GM18505 (cell line): ENCODE results near the gene ADRM1.

Source experiments
- ATAC-seq: cut with Tn5 transposase; IDR thresholded peaks from one replicate; pipeline ENCODE4 v1.9.1; 2021; ENCODE audit not compliant: unreplicated experiment
- POLR2A ChIP-seq: IDR thresholded peaks from 4 replicates; pipeline ENCODE4 v1.6.1; 2011; ENCODE audit warnings: borderline replicate concordance; ENCODE audit not compliant: insufficient read depth, insufficient read length; ENCODE audit errors: extremely low read depth

Gene ADRM1

DNA sequence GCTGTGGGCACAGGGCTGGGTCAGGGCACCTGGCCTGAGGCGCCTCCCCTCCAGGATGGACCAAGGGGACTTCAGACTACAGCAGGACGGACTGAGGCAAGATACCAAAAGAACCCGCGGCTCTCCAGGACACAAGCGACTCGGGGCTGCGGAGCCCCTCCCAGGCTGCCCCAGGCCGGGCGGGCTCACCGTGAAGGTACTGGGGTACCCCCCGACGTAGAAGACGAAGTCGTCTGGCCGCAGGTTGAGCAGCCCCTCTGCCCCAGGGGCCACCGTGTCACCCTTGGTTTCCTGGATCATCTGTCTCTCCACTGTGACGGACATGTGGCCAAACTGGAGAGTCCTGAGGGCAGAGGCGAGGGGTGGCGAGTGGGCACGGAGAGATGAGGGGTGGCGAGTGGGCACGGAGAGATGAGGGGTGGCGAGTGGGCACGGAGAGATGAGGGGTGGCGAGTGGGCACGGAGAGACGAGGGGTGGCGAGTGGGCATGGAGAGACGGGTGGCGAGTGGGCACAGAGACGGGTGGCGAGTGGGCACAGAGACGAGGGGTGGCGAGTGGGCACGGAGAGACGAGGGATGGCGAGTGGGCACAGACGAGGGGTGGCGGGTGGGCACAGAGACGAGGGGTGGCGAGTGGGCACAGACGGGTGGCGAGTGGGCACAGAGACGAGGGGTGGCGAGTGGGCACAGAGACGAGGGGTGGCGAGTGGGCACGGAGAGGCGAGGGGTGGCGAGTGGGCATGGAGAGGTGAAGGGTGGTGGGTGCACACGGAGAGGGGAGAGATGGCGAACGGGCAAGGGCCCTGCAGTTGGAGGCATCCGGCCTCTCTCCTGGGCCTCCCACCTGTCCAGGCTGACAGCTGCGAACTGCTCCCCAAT is 10.9 kb downstream of the ADRM1 start:
- TF ChIP-seq POLR2A: no peak
- no peak for ATAC-seq

DNA sequence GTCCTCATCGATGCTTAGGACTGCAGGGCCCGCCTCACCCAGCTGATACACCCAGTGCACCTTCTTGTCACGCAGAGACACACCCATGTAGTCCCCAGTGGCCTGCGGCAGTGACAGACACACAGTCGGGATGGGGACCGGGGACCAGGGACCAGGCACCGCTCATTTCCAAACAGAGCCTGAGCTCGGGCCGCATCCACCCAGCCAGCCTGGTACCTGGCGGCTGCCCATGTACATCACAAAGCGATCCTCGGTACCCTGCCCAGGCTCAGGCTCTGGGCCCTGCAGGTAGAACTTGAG is 11.5 kb downstream of the ADRM1 start:
- no peak for TF ChIP-seq POLR2A
- ATAC-seq: no peak

DNA sequence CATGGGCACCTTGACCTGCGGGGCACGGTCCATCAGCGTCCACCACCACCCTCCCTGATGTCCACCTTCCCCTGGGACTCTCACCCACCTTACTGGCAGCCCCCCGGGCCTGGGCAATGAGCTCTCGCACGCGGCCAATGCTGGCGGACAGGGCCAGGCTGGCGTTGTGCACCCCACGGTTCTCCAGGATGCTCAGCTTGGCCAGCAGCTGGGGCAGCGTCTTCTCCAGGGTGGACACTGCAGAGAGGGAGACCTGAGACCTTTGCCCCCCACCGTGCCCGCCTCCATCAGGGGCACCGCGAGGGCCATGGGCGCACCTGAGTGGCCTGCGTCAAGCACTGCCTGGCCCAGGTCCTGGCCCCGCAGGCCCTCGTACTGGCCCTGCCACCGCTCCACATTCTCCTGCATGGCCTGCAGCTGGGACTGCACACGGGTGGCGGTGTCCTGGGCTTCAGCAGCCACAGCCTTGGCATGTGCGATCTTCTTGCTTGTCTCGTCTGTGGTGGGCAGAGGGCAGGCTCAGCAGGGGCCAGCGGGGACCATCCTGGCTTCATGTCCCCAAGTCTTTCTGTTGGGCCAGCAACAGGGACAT is 12.0 kb downstream of the ADRM1 start:
- no peak for TF ChIP-seq POLR2A
- no peak for ATAC-seq

DNA sequence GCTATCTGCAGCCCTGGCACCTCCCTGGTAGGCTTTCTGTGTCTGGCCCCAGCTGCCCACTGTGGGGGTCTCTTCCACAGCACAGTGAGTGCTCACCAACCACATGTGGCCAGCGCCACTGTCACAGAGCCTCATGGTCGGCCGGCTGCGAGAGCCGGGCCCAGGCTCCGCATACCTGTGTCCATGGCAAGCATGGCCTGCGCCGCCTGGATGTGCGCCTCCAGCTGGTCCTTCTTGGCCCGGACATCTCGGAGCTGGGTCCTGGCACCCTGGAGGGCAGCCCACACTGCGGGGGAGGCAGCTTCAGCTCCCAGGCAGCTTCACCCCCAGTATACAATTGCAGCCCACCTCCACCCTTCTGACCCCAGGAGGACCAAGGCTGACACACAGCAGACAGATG is 13.0 kb downstream of the ADRM1 start:
- TF ChIP-seq POLR2A: no peak
- ATAC-seq: no peak

DNA sequence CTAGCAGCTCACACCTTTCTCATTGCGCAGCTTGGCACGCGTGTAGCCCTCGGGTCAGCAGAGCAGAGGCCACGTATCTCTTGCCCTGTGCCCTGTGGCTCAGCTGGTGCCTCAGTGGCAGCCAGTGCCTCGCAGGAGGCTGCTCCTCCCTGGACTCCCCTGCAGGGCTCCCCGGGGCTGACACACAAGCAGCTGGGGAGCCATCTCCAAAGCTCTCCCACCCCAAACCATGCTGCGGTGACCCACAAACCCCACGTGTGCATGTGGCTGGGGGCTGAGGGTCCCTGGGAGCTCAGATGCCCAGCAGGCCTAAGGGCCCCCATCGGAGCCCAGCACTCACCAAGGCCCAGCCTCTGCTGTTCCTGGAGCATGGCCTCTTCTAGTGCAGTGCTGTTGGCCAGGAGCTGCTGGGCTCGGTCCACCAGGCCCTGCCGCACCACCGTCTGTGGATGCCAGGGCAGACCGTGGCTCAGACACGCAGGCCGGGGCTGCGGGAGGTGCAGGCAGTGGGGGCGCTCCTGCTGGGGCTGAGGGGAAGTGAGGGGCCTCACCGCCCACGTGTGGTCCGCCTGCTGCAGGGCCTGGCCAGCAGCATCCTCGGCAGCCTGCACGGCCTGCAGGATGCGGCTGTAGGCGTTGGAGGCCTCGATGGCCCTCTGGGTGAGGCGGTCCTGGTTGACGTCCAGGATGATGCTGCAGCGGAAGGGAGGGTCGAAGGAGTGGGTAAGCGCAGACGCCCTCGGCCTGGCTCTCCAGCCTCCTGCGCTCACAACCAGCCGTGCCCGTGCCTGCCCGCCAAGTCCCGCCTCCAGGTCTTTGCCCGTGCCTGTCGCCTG is 13.8 kb downstream of the ADRM1 start:
- no peak for TF ChIP-seq POLR2A
- no peak for ATAC-seq

DNA sequence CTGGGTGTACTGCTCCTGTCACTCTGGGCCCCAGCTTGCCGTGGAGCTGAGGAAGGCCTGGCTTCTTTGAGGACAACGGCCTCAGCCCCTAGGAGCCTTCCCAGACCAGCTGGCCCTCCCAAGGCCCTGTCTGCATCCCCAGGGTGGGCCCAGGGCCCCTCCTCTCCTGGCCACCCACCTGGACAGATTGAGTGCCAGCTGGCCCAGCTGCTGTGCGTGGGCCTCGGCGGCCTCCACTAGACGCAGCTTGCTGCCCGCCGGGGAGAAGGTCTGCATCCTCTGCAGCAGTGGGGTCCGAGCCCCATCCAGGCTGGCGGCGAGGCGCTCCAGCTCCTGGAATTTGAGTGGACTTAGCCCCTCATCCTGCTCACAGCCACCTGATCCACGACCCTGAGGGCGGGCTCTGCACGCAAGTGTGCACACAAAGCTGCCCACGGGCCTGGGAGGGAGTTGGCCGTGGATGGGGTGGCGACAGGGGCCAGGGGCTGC is 14.4 kb downstream of the ADRM1 start:
- no peak for TF ChIP-seq POLR2A
- ATAC-seq: no peak

DNA sequence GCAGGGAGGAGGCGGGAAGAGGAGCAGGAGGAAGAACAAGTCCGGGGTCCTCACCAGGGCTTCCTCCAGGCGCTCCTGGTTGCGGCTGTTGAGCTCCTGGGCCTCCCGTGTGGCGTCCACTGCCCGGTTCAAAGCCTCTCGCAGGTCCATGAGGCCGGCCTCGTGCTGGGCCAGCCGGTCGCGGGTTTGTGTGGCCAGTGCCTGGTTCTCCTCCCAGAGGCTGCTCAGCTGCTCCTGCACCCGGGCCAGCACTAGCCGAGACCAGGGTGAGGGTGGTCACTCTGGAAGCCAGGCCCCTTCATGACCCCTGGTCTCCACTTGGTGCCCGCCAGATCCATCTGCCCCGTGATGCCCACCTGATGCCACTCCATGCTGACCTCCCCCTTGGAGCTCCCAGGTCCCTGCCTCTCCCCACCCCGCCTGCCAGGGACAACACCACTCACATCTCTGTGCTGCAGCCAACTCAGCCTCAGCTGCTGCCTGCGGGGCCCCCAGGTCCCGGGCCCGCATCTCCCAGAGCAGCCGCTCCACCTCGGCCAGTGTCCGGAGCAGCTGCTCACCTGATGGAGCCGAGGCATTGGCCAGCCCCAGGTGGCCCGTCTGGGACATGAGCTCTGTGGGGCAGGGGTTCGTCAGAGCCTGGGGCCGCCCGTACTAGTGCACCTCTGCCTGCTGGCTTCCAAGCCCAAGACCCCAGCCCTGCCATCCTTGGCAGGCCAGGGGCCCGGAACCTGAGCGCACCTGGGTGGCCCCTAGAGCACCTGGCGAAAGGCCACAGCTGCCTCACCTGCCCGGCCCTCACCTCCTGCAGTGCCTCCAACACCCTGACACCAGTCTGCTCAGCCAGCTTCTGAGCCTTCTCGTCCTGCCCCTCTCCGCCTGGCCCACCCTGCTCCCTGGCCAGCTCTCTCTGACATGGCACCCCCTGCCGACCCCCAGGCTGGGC is 15.9 kb downstream of the ADRM1 start:
- ATAC-seq: no peak
- no peak for TF ChIP-seq POLR2A

DNA sequence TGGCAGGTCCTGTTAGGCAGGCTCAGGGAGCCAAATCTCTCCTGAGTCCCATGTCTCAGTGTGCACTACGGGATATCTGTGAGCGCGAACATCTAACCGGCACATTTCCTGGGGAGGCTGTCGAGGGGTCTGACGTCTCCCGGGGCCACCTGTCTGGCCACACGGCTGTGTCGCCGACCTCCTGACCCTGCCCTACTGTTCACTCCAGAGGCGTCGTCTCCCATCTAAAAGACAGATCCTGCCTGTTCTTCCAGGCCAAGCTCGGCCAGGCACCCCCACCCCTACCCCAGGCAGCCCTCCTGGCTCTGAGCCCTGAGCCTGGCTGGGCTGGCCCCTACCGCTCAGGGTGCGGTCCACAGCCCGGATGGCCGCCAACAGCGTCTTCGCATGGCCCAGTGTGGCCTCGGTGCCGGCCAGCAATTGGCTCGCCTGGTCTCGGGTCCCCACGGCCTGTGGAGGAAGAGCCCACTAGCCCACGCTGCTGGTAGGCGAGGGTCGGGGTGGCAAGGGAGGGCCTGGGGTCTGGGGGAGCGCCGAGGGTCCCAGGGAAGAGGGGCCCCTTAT is 16.6 kb downstream of the ADRM1 start:
- TF ChIP-seq POLR2A: no peak
- ATAC-seq: no peak

DNA sequence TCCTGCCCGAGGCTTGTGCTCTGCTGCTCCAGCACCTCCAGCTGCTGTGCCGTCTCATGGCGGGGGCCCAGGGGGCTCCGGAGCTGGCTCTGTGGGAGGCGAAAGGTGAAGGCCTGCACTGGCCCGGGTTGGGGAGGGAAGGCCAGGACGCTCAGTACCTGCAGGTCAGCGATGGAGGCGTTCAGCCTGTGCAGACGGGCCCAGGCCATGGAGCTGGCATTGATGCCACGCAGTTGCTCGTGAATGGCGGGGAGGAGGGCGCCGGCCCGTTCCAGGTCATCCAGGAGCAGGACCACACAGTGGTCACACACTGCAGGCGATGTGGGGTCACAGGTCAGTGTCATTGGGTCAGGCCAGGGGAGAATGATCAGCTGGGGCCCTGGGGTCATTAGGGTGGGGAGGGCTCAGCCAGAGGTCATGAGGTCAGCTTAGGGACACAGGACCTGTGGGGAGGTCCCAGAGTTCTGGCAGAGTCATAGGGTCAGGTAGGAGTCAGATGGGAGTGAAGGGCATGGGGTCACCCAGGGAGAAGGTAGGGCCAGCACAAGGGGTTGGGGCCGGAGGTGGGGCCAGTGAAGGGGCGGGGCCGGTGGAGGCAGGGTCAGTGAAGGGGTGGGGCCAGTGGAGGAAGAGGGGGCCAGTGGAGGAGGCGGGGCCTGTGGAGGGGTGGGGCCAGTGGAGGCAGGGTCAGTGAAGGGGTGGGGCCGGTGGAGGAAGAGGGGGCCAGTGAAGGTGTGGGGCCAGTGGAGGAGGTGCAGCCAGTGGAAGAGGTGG is 18.0 kb downstream of the ADRM1 start:
- no peak for ATAC-seq
- TF ChIP-seq POLR2A: no peak

DNA sequence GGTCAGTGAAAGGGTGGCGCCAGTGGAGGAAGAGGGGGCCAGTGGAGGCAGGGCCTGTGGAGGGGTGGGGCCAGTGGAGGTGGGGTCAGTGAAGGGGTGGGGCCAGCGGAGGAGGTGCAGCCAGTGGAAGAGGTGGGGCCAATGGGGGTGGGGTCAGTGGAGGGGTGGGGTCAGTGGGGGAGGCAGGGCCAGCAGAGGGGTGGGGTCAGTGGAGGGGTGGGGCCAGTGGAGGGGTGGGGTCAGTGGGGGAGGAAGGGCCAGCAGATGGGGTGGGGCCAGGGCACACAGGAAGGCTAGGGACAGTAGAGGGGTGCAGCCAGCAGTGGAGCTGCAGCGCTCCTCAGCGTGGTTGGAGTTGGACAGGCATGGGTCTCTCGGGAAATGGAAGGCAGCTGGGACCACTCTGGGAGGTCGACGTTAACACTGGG is 18.7 kb downstream of the ADRM1 start:
- no peak for ATAC-seq
- TF ChIP-seq POLR2A: no peak

DNA sequence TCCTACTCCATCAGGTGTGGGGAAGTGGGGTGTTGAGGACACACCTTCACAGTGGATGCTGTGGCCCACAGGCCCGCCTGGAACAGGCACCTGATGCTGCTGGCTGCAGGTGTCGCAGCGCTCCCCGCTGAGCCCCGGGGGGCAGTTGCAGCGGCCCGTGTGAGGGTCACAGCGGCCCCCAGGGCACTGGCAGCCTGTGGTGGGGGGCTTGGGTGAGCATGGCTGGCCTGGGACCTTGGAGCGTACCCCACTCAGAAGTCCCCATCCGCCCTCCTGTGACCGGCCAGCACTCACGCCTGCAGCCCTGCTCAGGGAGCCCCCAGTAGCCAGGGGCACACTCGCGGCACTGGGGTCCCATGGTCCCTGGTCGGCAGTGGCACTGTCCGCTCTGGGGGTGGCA is 19.2 kb downstream of the ADRM1 start:
- no peak for ATAC-seq
- TF ChIP-seq POLR2A: no peak
